Kidney capillary endothelial cell (primary cell): Measurements from ENCODE around the gene TSPO.
"Not testable (repeated sequence)": the region's sequence is repeated elsewhere in the genome, so short reads cannot be mapped to it uniquely, and the experiment has no call there.

Experiments
- DNase-seq: peaks from one replicate; pipeline ENCODE4 v3.0.0-alpha.2; 2018; ENCODE audit warnings: low spot score

The TSPO gene

GRCh38 chr22:43151251-43152002, at the start of gene TSPO:
Gene TSPO, plus strand, starts transcription at chr22:43151559. Its CDS starts 7,680 bp downstream, at chr22:43159239.
- DNase-seq = peak; percentile 36

GRCh38 chr22:43104056-43104625, 47.2 kb upstream of the TSPO start:
- DNase-seq = peak; percentile 58

GRCh38 chr22:43104950-43105349, 46.4 kb upstream of the TSPO start:
- DNase-seq = not testable (repeated sequence)

GRCh38 chr22:43106302-43106701, 45.1 kb upstream of the TSPO start:
- DNase-seq = no peak

- no peak for DNase-seq
Observed at GRCh38 chr22:43109511-43109910, 41.8 kb upstream of the TSPO start.

- no peak for DNase-seq
Observed at GRCh38 chr22:43109921-43110443, 41.4 kb upstream of the TSPO start.

GRCh38 chr22:43110444-43110926, 40.9 kb upstream of the TSPO start, which contains the start of gene BIK:
Gene BIK, plus strand, starts transcription at chr22:43110750. Its CDS starts 13,273 bp downstream, at chr22:43124023.
- no peak for DNase-seq

- DNase-seq = no peak
Observed at GRCh38 chr22:43110927-43111623, 40.3 kb upstream of the TSPO start.

GRCh38 chr22:43113526-43114251, 37.7 kb upstream of the TSPO start:
- DNase-seq = peak; percentile 56

GRCh38 chr22:43114958-43115357, 36.4 kb upstream of the TSPO start:
- DNase-seq = no peak

- no peak for DNase-seq
Observed at GRCh38 chr22:43116932-43117331, 34.4 kb upstream of the TSPO start.

- no peak for DNase-seq
Observed at GRCh38 chr22:43118024-43118849, 33.1 kb upstream of the TSPO start.

- DNase-seq = no peak
Observed at GRCh38 chr22:43118953-43119458, 32.4 kb upstream of the TSPO start.

- no peak for DNase-seq
Observed at GRCh38 chr22:43126501-43127165, 24.7 kb upstream of the TSPO start.

- no peak for DNase-seq
Observed at GRCh38 chr22:43127166-43127908, 24.0 kb upstream of the TSPO start.

GRCh38 chr22:43128116-43128515, 23.2 kb upstream of the TSPO start:
- DNase-seq = no peak

GRCh38 chr22:43128928-43129424, 22.4 kb upstream of the TSPO start:
- DNase-seq = no peak

- DNase-seq = no peak
Observed at GRCh38 chr22:43129426-43130425, 21.6 kb upstream of the TSPO start.
